HEK293 (cell line): ENCODE measurements around the gene NANOS1.

Experiments used
- GLIS1 ChIP-seq: fragments of 450-650 bp; formaldehyde crosslinking; IDR thresholded peaks from 2 replicates; pipeline ENCODE4 v1.5.1; 2016; ENCODE audit warnings: missing biosample characterization, missing genetic modification characterization
- HIC1 ChIP-seq: fragments of 450-650 bp; formaldehyde crosslinking; IDR thresholded peaks from 2 replicates; pipeline ENCODE4 v1.5.1; 2016; ENCODE audit warnings: missing biosample characterization, missing genetic modification characterization
- KLF16 ChIP-seq: fragments of 450-650 bp; formaldehyde crosslinking; IDR thresholded peaks from 2 replicates; pipeline ENCODE4 v1.5.1; 2017; ENCODE audit warnings: missing biosample characterization, missing genetic modification characterization
- KLF8 ChIP-seq: fragments of 450-650 bp; formaldehyde crosslinking; IDR thresholded peaks from 2 replicates; pipeline ENCODE4 v1.5.1; 2016; ENCODE audit warnings: missing biosample characterization, missing genetic modification characterization
- MYNN ChIP-seq: fragments of 450-650 bp; formaldehyde crosslinking; IDR thresholded peaks from 2 replicates; pipeline ENCODE4 v1.5.1; 2016; ENCODE audit warnings: missing biosample characterization, missing genetic modification characterization, borderline replicate concordance
- PATZ1 ChIP-seq: fragments of 450-650 bp; formaldehyde crosslinking; IDR thresholded peaks from 2 replicates; pipeline ENCODE4 v1.5.1; 2016; ENCODE audit warnings: missing biosample characterization, missing genetic modification characterization
- PBX3 ChIP-seq: sonication (generic); formaldehyde crosslinking; IDR thresholded peaks from 2 replicates; pipeline ENCODE4 v1.8.1; 2022; ENCODE audit warnings: mild to moderate bottlenecking, moderate library complexity, missing genetic modification reagents
- PRDM4 ChIP-seq: fragments of 450-650 bp; formaldehyde crosslinking; IDR thresholded peaks from 2 replicates; pipeline ENCODE4 v1.5.1; 2017; ENCODE audit warnings: missing biosample characterization, missing genetic modification characterization
- RBAK ChIP-seq: fragments of 450-650 bp; formaldehyde crosslinking; IDR thresholded peaks from 2 replicates; pipeline ENCODE4 v1.5.1; 2016; ENCODE audit warnings: missing biosample characterization, missing genetic modification characterization
- SCRT1 ChIP-seq: fragments of 450-650 bp; formaldehyde crosslinking; IDR thresholded peaks from 2 replicates; pipeline ENCODE4 v1.5.1; 2016; ENCODE audit warnings: missing biosample characterization, missing genetic modification characterization, borderline replicate concordance
- SP2 ChIP-seq: fragments of 450-650 bp; formaldehyde crosslinking; IDR thresholded peaks from 2 replicates; pipeline ENCODE4 v1.5.1; 2016; ENCODE audit warnings: missing biosample characterization, missing genetic modification characterization
- TRIM28 ChIP-seq: IDR thresholded peaks from 2 replicates; pipeline ENCODE4 v1.6.1; 2011; ENCODE audit warnings: low read length, control low read depth, borderline replicate concordance
- ZBTB20 ChIP-seq: fragments of 450-650 bp; formaldehyde crosslinking; IDR thresholded peaks from 2 replicates; pipeline ENCODE4 v1.5.1; 2016; ENCODE audit warnings: missing biosample characterization, missing genetic modification characterization
- ZBTB26 ChIP-seq: fragments of 450-650 bp; formaldehyde crosslinking; optimal IDR thresholded peaks from 2 replicates; pipeline ENCODE3; 2016; ENCODE audit warnings: missing biosample characterization, mild to moderate bottlenecking, missing genetic modification characterization
- ZBTB6 ChIP-seq: fragments of 450-650 bp; formaldehyde crosslinking; IDR thresholded peaks from 2 replicates; pipeline ENCODE4 v1.5.1; 2017; ENCODE audit warnings: missing biosample characterization, missing genetic modification characterization
- ZEB2 ChIP-seq: fragments of 450-650 bp; formaldehyde crosslinking; IDR thresholded peaks from 2 replicates; pipeline ENCODE4 v1.5.1; 2016; ENCODE audit warnings: missing biosample characterization, missing genetic modification characterization
- ZNF138 ChIP-seq: fragments of 450-650 bp; formaldehyde crosslinking; IDR thresholded peaks from 2 replicates; pipeline ENCODE4 v1.5.1; 2016; ENCODE audit warnings: missing biosample characterization, missing genetic modification characterization, borderline replicate concordance
- ZNF184 ChIP-seq: fragments of 450-650 bp; IDR thresholded peaks from 2 replicates; pipeline ENCODE4 v1.5.1; 2018; ENCODE audit warnings: missing biosample characterization, mild to moderate bottlenecking, missing genetic modification characterization
- ZNF24 ChIP-seq: fragments of 450-650 bp; formaldehyde crosslinking; IDR thresholded peaks from 2 replicates; pipeline ENCODE4 v1.5.1; 2016; ENCODE audit warnings: missing biosample characterization, missing genetic modification characterization
- ZNF335 ChIP-seq: fragments of 450-650 bp; formaldehyde crosslinking; conservative IDR thresholded peaks from 2 replicates; pipeline ENCODE4 v1.5.1; 2016; ENCODE audit warnings: missing biosample characterization, missing genetic modification characterization
- ZNF501 ChIP-seq: fragments of 450-650 bp; formaldehyde crosslinking; IDR thresholded peaks from 2 replicates; pipeline ENCODE4 v1.5.1; 2016; ENCODE audit warnings: missing biosample characterization, missing genetic modification characterization
- ZNF561 ChIP-seq: fragments of 450-650 bp; IDR thresholded peaks from 2 replicates; pipeline ENCODE4 v1.5.1; 2018; ENCODE audit warnings: missing biosample characterization, missing genetic modification characterization, borderline replicate concordance
- ZNF629 ChIP-seq: fragments of 450-650 bp; formaldehyde crosslinking; IDR thresholded peaks from 2 replicates; pipeline ENCODE4 v1.5.1; 2017; ENCODE audit warnings: missing biosample characterization, missing genetic modification characterization
- ZNF660 ChIP-seq: fragments of 450-650 bp; IDR thresholded peaks from 2 replicates; pipeline ENCODE4 v1.5.1; 2018; ENCODE audit warnings: missing biosample characterization, mild to moderate bottlenecking, missing genetic modification characterization
- ZNF670 ChIP-seq: fragments of 450-650 bp; formaldehyde crosslinking; IDR thresholded peaks from 2 replicates; pipeline ENCODE4 v1.5.1; 2016; ENCODE audit warnings: missing biosample characterization, missing genetic modification characterization, low read depth
- ZNF777 ChIP-seq: fragments of 450-650 bp; formaldehyde crosslinking; IDR thresholded peaks from 2 replicates; pipeline ENCODE4 v1.5.1; 2017; ENCODE audit warnings: missing biosample characterization, missing genetic modification characterization, borderline replicate concordance
- ZSCAN30 ChIP-seq: fragments of 450-650 bp; IDR thresholded peaks from 2 replicates; pipeline ENCODE4 v1.5.1; 2018; ENCODE audit warnings: missing biosample characterization, mild to moderate bottlenecking, missing genetic modification characterization, moderate library complexity

The NANOS1 gene

GRCh38 chr10:119030421-119031250 lies 1.1 kb downstream of the NANOS1 start (continued):
- TF ChIP-seq RBAK (tag by site-specific recombination) (no peak), ZBTB26 (tag by site-specific recombination) (peak; percentile 74), MYNN (tag by site-specific recombination) (no peak), ZNF670 (tag by site-specific recombination) (no peak), KLF8 (tag by site-specific recombination) (peak; percentile 41; the same call in 1 of the 2 replicates), ZNF184 (tag by site-specific recombination) (peak; percentile 9; the same call in 1 of the 2 replicates), ZSCAN30 (tag by site-specific recombination) (peak; percentile 61; the same call in 1 of the 2 replicates), TRIM28 (0 out of 2 replicates have a peak, but pooled peaks have one; percentile 33), GLIS1 (tag by site-specific recombination) (peak; percentile 51; the same call in 1 of the 2 replicates), ZNF777 (no peak), PBX3 (CRISPR knock-in tag) (0 out of 2 replicates have a peak, but pooled peaks have one; percentile 62), ZBTB20 (peak; percentile 76), ZNF561 (tag by site-specific recombination) (peak; percentile 63; the same call in 1 of the 2 replicates), ZNF660 (peak; percentile 69), HIC1 (tag by site-specific recombination) (no peak), ZEB2 (tag by site-specific recombination) (peak; percentile 47; the same call in 1 of the 2 replicates), ZNF335 (tag by site-specific recombination) (peak; percentile 48), PRDM4 (tag by site-specific recombination) (0 out of 2 replicates have a peak, but pooled peaks have one; percentile 13), SCRT1 (tag by site-specific recombination) (no peak), ZNF501 (tag by site-specific recombination) (no peak), ZNF629 (tag by site-specific recombination) (peak; percentile 41; the same call in 1 of the 2 replicates), ZBTB6 (tag by site-specific recombination) (no peak), ZNF24 (tag by site-specific recombination) (peak; percentile 32; the same call in 1 of the 2 replicates), ZNF138 (tag by site-specific recombination) (no peak), PATZ1 (tag by site-specific recombination) (peak; percentile 40; the same call in 1 of the 2 replicates), KLF16 (tag by site-specific recombination) (0 out of 2 replicates have a peak, but pooled peaks have one; percentile 48), SP2 (tag by site-specific recombination) (peak; percentile 62)
